Measurements from ENCODE around the gene TRAPPC5. TPM values are rescaled to one million over a fixed set of nuclear protein-coding genes. Genes with fewer than 3 reads are reported as not detected.

The TRAPPC5 gene
- total and polyA plus RNA-seq, 2 experiments from 2014 or later = 78.3 to 252 TPM

DNA sequence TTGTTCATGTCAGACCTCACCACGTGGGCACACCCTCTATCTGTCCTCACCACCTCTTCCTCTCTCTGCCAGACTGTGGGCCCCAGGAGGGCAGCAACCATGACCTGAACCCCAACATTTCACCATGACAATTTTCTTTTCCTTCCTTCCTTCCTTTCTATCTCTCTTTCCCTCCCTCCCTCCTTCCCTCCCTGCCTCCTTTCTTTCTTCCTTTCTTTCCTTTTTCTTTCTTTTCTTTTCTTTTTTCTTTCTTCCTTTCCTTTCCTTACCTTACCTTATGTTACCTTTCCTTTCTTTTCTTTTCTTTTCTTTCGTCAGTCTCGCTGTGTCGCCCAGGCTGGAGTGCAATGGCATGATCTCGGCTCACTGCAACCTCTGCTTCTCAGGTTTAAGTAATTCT is 30.0 kb downstream of the TRAPPC5 start:
- H3K36me3 ChIP-seq (ENCODE audit: insufficient read depth) = no peaks in the 10 kb centered on the region
- no peak for DNase-seq (ENCODE audit: low spot score)
- H3K9me2 ChIP-seq (ENCODE audit: insufficient read depth) = no peaks in the 10 kb centered on the region
- no peak overlapping the region for H3K4me2 ChIP-seq
- H3F3A ChIP-seq (replicated peaks; ENCODE audit: low read depth) = no peaks in the 10 kb centered on the region
- H3K4me1 ChIP-seq (ENCODE audit: insufficient read depth) = no peaks in the 10 kb centered on the region
- no peak for TF ChIP-seq EZH2 (IDR thresholded peaks at IDR 0.05; ENCODE audit: low read depth, unreplicated experiment)
- TF ChIP-seq, protein P1, sequence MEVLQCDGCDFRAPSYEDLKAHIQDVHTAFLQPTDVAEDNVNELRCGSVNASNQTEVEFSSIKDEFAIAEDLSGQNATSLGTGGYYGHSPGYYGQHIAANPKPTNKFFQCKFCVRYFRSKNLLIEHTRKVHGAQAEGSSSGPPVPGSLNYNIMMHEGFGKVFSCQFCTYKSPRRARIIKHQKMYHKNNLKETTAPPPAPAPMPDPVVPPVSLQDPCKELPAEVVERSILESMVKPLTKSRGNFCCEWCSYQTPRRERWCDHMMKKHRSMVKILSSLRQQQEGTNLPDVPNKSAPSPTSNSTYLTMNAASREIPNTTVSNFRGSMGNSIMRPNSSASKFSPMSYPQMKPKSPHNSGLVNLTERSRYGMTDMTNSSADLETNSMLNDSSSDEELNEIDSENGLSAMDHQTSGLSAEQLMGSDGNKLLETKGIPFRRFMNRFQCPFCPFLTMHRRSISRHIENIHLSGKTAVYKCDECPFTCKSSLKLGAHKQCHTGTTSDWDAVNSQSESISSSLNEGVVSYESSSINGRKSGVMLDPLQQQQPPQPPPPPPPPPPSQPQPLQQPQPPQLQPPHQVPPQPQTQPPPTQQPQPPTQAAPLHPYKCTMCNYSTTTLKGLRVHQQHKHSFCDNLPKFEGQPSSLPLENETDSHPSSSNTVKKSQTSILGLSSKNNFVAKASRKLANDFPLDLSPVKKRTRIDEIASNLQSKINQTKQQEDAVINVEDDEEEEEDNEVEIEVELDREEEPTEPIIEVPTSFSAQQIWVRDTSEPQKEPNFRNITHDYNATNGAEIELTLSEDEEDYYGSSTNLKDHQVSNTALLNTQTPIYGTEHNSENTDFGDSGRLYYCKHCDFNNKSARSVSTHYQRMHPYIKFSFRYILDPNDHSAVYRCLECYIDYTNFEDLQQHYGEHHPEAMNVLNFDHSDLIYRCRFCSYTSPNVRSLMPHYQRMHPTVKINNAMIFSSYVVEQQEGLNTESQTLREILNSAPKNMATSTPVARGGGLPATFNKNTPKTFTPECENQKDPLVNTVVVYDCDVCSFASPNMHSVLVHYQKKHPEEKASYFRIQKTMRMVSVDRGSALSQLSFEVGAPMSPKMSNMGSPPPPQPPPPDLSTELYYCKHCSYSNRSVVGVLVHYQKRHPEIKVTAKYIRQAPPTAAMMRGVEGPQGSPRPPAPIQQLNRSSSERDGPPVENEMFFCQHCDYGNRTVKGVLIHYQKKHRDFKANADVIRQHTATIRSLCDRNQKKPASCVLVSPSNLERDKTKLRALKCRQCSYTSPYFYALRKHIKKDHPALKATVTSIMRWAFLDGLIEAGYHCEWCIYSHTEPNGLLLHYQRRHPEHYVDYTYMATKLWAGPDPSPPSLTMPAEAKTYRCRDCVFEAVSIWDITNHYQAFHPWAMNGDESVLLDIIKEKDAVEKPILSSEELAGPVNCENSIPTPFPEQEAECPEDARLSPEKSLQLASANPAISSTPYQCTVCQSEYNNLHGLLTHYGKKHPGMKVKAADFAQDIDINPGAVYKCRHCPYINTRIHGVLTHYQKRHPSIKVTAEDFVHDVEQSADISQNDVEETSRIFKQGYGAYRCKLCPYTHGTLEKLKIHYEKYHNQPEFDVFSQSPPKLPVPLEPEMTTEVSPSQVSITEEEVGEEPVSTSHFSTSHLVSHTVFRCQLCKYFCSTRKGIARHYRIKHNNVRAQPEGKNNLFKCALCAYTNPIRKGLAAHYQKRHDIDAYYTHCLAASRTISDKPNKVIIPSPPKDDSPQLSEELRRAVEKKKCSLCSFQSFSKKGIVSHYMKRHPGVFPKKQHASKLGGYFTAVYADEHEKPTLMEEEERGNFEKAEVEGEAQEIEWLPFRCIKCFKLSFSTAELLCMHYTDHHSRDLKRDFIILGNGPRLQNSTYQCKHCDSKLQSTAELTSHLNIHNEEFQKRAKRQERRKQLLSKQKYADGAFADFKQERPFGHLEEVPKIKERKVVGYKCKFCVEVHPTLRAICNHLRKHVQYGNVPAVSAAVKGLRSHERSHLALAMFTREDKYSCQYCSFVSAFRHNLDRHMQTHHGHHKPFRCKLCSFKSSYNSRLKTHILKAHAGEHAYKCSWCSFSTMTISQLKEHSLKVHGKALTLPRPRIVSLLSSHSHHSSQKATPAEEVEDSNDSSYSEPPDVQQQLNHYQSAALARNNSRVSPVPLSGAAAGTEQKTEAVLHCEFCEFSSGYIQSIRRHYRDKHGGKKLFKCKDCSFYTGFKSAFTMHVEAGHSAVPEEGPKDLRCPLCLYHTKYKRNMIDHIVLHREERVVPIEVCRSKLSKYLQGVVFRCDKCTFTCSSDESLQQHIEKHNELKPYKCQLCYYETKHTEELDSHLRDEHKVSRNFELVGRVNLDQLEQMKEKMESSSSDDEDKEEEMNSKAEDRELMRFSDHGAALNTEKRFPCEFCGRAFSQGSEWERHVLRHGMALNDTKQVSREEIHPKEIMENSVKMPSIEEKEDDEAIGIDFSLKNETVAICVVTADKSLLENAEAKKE (CRISPR knock-in tag; IDR thresholded peaks at IDR 0.05) = no peak
- no peak for TF ChIP-seq JUNB (IDR thresholded peaks at IDR 0.05; ENCODE audit: unreplicated experiment)
- TF ChIP-seq, protein P2, sequence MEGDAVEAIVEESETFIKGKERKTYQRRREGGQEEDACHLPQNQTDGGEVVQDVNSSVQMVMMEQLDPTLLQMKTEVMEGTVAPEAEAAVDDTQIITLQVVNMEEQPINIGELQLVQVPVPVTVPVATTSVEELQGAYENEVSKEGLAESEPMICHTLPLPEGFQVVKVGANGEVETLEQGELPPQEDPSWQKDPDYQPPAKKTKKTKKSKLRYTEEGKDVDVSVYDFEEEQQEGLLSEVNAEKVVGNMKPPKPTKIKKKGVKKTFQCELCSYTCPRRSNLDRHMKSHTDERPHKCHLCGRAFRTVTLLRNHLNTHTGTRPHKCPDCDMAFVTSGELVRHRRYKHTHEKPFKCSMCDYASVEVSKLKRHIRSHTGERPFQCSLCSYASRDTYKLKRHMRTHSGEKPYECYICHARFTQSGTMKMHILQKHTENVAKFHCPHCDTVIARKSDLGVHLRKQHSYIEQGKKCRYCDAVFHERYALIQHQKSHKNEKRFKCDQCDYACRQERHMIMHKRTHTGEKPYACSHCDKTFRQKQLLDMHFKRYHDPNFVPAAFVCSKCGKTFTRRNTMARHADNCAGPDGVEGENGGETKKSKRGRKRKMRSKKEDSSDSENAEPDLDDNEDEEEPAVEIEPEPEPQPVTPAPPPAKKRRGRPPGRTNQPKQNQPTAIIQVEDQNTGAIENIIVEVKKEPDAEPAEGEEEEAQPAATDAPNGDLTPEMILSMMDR (conservative IDR thresholded peaks at IDR 0.05; ENCODE audit: low read depth in 2 of 2) = no peak
- TF ChIP-seq, protein P3, sequence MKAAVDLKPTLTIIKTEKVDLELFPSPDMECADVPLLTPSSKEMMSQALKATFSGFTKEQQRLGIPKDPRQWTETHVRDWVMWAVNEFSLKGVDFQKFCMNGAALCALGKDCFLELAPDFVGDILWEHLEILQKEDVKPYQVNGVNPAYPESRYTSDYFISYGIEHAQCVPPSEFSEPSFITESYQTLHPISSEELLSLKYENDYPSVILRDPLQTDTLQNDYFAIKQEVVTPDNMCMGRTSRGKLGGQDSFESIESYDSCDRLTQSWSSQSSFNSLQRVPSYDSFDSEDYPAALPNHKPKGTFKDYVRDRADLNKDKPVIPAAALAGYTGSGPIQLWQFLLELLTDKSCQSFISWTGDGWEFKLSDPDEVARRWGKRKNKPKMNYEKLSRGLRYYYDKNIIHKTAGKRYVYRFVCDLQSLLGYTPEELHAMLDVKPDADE (IDR thresholded peaks at IDR 0.05) = no peak
- no peak for TF ChIP-seq ZNF331 (CRISPR knock-in tag; IDR thresholded peaks at IDR 0.05; ENCODE audit: low read depth)
- TF ChIP-seq CREB1 (CRISPR knock-in tag; IDR thresholded peaks at IDR 0.05; ENCODE audit: low read depth) = no peak
- TF ChIP-seq POLR2AphosphoS5 (IDR thresholded peaks at IDR 0.05; ENCODE audit: low read depth) = no peak
- TF ChIP-seq STAT1 (IDR thresholded peaks at IDR 0.05; ENCODE audit: unreplicated experiment) = no peak
- TF ChIP-seq NANOG (IDR thresholded peaks at IDR 0.05; ENCODE audit: borderline replicate concordance) = no peak
- TF ChIP-seq, protein P4, sequence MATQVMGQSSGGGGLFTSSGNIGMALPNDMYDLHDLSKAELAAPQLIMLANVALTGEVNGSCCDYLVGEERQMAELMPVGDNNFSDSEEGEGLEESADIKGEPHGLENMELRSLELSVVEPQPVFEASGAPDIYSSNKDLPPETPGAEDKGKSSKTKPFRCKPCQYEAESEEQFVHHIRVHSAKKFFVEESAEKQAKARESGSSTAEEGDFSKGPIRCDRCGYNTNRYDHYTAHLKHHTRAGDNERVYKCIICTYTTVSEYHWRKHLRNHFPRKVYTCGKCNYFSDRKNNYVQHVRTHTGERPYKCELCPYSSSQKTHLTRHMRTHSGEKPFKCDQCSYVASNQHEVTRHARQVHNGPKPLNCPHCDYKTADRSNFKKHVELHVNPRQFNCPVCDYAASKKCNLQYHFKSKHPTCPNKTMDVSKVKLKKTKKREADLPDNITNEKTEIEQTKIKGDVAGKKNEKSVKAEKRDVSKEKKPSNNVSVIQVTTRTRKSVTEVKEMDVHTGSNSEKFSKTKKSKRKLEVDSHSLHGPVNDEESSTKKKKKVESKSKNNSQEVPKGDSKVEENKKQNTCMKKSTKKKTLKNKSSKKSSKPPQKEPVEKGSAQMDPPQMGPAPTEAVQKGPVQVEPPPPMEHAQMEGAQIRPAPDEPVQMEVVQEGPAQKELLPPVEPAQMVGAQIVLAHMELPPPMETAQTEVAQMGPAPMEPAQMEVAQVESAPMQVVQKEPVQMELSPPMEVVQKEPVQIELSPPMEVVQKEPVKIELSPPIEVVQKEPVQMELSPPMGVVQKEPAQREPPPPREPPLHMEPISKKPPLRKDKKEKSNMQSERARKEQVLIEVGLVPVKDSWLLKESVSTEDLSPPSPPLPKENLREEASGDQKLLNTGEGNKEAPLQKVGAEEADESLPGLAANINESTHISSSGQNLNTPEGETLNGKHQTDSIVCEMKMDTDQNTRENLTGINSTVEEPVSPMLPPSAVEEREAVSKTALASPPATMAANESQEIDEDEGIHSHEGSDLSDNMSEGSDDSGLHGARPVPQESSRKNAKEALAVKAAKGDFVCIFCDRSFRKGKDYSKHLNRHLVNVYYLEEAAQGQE (IDR thresholded peaks at IDR 0.05; ENCODE audit: unreplicated experiment) = no peak
- no peak for TF ChIP-seq ZNF114 (CRISPR knock-in tag; IDR thresholded peaks at IDR 0.05)
- TF ChIP-seq EZH2phosphoT487 (IDR thresholded peaks at IDR 0.05; ENCODE audit: unreplicated experiment) = no peak
- Mint-ChIP-seq H3K36me3 (ENCODE audit: low read depth) (no peaks in the 10 kb centered on the region; the same call in 2 of the 3 replicates), H3K9me3 (no peaks in the 10 kb centered on the region), H3K4me1 (no peaks in the 10 kb centered on the region), H3K27me3 (ENCODE audit: insufficient read depth, low read depth, poor library complexity) (peaks cover 13% of the 10 kb centered on the region), H3K27ac (no peak overlapping the region), H3K4me3 (no peak overlapping the region)
- no peak overlapping the region for H3K27ac ChIP-seq (ENCODE audit: low read depth)
- H3K27me3 ChIP-seq (ENCODE audit: insufficient read depth) = no peaks in the 10 kb centered on the region
- no peak for ATAC-seq
- no peak overlapping the region for H3K4me3 ChIP-seq
- H4K20me1 ChIP-seq (replicated peaks; ENCODE audit: insufficient read depth) = no peaks in the 10 kb centered on the region
- H3K79me2 ChIP-seq (replicated peaks; ENCODE audit: insufficient read depth) = no peaks in the 10 kb centered on the region
- no peak overlapping the region for H2AFZ ChIP-seq
